Measurements from ENCODE around the gene ACTL10. TPM values are rescaled to one million over a fixed set of nuclear protein-coding genes. Genes with fewer than 3 reads are reported as not detected.

Gene ACTL10
- total RNA-seq, 4 donors from 2014 or later: 0.51 to 0.75 (median 0.66) TPM; not detected in 1

DNA sequence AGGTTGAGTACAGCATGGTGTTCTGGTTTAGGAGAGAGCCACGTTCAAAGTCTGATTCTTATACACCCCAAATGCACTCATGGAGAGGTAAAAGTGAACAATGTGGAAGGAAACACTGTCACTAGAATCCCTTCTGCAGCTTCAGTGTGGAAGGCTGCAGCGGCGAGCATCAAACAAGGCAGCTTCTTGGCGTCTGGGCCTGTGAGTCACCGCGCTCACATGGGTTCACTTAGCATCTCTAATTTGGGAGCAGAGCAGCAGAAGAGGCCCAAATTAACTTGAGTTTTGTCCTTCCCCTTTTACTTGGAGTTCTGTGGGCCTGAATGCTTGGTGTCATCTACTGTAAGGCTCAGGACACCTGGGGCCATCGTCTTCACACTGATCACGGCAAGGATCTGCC lies 30.4 kb downstream of the ACTL10 start:
- TF ChIP-seq, protein P1, sequence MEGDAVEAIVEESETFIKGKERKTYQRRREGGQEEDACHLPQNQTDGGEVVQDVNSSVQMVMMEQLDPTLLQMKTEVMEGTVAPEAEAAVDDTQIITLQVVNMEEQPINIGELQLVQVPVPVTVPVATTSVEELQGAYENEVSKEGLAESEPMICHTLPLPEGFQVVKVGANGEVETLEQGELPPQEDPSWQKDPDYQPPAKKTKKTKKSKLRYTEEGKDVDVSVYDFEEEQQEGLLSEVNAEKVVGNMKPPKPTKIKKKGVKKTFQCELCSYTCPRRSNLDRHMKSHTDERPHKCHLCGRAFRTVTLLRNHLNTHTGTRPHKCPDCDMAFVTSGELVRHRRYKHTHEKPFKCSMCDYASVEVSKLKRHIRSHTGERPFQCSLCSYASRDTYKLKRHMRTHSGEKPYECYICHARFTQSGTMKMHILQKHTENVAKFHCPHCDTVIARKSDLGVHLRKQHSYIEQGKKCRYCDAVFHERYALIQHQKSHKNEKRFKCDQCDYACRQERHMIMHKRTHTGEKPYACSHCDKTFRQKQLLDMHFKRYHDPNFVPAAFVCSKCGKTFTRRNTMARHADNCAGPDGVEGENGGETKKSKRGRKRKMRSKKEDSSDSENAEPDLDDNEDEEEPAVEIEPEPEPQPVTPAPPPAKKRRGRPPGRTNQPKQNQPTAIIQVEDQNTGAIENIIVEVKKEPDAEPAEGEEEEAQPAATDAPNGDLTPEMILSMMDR (IDR thresholded peaks at IDR 0.05; ENCODE audit: low read depth): no peak

DNA sequence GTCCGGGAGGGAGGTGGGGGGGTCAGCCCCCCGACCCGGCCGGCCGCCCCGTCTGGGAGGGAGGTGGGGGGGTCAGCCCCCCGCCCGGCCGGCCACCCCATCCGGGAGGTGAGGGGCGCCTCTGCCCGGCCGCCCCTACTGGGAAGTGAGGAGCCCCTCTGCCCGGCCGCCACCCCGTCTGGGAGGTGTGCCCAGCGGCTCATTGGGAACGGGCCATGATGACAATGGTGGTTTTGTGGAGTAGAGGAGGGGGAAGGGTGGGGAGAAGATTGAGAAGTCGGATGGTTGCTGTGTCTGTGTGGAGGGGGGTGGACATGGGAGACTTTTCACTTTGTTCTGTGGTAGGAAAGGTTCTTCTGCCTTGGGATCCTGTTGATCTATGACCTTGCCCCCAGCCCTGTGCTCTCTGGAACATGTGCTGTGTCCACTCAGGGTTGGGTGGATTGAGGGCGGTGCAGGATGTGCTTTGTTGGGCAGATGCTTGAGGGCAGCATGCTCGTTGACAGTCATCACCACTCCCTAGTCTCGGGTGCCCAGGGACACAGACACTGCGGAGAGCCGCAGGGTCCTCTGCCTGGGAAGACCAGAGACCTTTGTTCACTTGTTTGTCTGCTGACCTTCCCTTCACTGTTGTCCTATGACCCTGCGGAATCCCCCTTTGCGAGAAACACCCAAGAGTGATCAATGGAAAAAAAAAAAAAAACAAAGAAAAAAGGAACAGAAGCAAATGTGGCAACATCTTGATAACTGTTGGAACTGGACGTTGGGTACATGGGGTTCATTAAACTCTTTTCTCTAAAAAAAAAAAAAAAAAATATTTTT lies 35.1 kb downstream of the ACTL10 start:
- TF ChIP-seq, protein P1 (IDR thresholded peaks at IDR 0.05; ENCODE audit: low read depth): no peak

DNA sequence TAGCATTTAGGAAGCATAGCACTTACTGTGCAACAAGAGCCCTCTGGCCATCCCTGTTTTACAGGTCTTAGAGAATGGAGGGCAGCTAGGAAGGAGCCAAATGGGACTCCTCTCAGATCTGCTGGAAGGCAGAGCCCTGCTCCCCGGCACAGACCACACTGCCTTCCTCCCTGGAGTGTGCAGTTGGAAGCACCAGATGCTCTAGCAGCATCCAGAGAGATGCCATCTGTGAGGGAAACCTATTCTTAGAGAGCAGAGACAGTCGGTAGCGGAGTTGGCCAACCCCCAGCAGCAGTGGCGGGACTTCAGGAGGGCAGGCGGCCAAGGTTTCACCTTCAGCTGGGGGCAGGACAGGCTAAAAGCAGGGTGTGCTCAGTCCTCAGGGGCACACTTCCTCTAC lies 36.1 kb downstream of the ACTL10 start:
- TF ChIP-seq, protein P1 (IDR thresholded peaks at IDR 0.05; ENCODE audit: low read depth): no peak

DNA sequence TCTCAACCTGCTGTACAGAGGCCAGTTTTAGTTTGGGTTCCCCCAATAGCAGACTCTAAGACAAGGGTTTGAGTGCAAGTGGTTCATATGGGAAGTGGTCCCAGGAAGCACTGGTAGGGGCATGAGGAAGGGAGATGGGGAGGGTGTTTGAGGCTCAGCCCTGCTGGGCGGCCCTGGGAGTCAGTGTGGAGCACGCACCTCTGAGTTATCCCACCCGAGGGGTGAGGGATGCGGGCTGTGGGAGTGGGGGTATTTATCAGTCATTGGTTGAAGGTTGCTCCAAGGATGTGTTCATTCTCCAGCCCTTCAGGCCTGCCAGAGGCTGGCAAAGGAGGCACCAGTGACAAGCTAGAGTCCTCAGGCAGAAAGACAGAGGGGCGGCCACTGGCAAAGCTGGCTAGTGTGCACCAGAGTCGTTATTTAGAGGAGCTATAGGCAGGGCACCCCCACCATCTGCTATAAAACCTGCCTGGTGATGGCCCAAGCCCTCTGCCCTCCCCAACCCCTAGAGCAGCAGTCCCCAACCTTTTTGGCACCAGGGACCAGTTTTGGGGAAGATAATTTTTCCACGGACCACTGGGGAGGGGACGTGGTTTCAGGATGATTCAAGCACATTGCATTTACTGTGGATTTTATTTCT lies 36.9 kb downstream of the ACTL10 start:
- TF ChIP-seq, protein P1 (IDR thresholded peaks at IDR 0.05; ENCODE audit: low read depth): no peak

GRCh38 chr20:33704197-33704924 lies 37.6 kb downstream of the ACTL10 start:
- TF ChIP-seq, protein P1 (IDR thresholded peaks at IDR 0.05; ENCODE audit: low read depth): no peak

DNA sequence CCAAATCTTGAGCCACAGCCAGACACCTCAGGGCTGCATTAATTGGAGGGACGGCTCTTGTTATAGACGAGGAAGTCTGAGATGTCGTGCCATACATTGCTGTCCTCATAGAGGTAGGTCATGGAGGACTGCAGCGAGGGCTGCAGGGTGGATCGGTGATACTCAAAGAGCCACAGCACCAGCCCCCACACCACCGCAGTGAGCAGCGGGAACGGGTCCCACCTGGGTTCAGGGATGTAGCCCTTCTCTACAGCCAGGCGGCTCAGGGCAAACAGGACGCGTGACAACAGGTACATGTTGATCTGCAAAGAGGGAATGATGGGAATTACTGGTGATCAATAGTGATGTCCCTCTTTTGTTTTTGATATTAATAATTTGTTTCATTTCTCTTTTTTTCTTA lies 40.9 kb downstream of the ACTL10 start:
- TF ChIP-seq, protein P1 (IDR thresholded peaks at IDR 0.05; ENCODE audit: low read depth): no peak

DNA sequence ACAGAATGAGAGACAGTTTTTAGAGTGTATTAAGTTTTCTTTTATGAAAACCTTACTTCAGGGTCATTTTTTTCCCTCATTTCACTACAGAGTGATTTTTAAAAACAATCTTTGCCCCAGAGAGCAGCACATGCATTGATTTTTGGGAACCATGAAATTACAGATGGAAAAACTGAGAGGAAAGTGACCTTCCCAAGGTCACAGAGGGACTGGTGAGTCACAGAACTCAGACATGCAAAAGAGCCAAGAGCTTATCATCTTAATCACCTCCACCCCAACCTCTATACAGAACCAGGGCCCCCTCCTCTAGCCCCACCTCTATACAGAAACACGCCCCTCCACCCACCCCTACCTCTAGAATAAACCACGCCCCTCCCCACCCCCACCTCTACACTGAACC lies 42.7 kb downstream of the ACTL10 start:
- TF ChIP-seq, protein P1 (IDR thresholded peaks at IDR 0.05; ENCODE audit: low read depth): no peak
